Astrocyte of the cerebellum (primary cell): ENCODE data around the gene NWD2.
"Not testable (repeated sequence)": the region's sequence is repeated elsewhere in the genome, so short reads cannot be mapped to it uniquely, and the experiment has no call there.

Experiments used
- DNase-seq: peaks from one replicate; pipeline ENCODE4 v3.0.0-alpha.2; 2011; ENCODE audit warnings: low read depth
- H3K4me3 ChIP-seq: 2 replicates; pipeline ENCODE4 v1.5.1; 2011; ENCODE audit warnings: mild to moderate bottlenecking, low read depth, low read length, moderate library complexity
- in situ Hi-C: cut with HindIII; loops from 2 replicates; pipeline ENCODE4 v1.10.0; 2017; ENCODE audit warnings: low sequenced_read_pairs
- TF ChIP-seq, protein P1 (sequence below): IDR thresholded peaks from 2 replicates; pipeline ENCODE4 v1.5.1; 2012; ENCODE audit warnings: low read length, low read depth, moderate library complexity, mild to moderate bottlenecking; ENCODE audit errors: missing control alignments

NWD2 gene

DNA sequence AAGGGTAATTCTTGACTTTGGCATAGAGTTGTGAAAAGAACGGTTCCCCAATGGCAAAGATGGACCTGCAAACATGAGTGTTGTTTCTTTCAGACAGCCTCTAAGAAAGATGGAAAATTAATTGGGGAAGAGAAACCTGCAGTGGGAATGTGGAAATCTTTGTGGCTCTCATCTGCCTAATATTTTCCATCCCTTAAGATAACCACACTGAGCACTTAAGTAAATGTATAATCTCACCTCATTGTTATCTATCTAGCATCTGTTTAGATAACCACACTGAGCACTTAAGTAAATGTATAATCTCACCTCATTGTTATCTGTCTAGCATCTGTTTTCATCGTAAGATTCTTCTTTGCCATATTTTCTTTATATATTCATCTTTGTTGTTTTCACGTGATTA is 149.3 kb downstream of the NWD2 start:
- no peak for DNase-seq
- no peak overlapping the region for H3K4me3 ChIP-seq
- TF ChIP-seq, protein P1, sequence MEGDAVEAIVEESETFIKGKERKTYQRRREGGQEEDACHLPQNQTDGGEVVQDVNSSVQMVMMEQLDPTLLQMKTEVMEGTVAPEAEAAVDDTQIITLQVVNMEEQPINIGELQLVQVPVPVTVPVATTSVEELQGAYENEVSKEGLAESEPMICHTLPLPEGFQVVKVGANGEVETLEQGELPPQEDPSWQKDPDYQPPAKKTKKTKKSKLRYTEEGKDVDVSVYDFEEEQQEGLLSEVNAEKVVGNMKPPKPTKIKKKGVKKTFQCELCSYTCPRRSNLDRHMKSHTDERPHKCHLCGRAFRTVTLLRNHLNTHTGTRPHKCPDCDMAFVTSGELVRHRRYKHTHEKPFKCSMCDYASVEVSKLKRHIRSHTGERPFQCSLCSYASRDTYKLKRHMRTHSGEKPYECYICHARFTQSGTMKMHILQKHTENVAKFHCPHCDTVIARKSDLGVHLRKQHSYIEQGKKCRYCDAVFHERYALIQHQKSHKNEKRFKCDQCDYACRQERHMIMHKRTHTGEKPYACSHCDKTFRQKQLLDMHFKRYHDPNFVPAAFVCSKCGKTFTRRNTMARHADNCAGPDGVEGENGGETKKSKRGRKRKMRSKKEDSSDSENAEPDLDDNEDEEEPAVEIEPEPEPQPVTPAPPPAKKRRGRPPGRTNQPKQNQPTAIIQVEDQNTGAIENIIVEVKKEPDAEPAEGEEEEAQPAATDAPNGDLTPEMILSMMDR: no peak
- in situ Hi-C loops: no loop called here

DNA sequence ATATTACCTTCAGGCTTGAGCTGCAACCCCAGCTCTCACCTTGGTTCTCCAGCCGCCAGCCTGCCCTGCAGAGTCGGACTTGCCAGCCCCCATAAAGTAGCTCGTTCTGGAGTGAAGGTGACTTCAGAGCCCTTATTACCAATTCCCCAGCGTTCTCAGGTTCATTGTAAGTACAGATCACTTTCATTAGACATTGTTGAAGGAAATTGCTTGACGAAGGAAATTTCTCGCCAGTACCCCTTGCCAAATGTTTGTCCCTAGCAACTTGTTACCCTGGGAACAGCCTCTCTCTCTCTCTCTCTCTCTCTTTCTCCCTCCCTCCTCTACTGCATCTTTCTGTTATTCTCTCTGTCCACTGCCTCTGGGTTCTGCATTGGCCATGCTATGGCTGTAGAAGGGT is 153.0 kb downstream of the NWD2 start:
- in situ Hi-C loops: no loop called here
- no peak overlapping the region for H3K4me3 ChIP-seq
- DNase-seq: no peak
- TF ChIP-seq, protein P1: no peak

DNA sequence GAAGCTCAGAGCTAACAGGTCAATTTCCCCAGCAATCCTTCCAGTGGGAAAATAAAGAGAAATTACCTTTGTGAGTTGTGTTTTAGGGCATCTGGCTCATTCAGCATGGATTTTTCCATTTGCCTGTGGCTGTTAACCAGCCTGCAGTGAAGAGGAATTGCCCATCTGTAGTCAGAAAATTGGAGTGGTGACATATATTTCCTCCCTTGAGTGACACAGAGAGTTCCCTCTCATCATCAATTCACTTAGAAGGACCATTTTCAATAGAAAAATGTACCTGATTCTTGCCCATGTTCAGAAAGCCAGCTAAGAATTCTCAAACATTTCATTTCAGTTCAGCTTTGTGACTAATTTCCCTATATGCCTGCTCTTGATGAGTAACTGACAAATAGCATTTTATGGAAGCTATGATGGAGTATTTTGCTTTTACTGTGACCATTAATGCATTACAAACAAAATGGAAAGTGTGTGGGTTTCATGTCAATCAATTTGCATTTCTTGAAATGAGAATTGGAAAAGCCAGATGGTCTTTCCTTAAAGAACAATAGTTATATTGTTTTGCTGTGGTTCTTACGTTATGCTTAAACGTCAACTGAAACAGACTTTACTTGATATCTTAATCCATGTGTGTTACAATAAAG is 155.8 kb downstream of the NWD2 start:
- in situ Hi-C loops: no loop called here
- TF ChIP-seq, protein P1: no peak
- DNase-seq: no peak
- H3K4me3 ChIP-seq: no peak overlapping the region

DNA sequence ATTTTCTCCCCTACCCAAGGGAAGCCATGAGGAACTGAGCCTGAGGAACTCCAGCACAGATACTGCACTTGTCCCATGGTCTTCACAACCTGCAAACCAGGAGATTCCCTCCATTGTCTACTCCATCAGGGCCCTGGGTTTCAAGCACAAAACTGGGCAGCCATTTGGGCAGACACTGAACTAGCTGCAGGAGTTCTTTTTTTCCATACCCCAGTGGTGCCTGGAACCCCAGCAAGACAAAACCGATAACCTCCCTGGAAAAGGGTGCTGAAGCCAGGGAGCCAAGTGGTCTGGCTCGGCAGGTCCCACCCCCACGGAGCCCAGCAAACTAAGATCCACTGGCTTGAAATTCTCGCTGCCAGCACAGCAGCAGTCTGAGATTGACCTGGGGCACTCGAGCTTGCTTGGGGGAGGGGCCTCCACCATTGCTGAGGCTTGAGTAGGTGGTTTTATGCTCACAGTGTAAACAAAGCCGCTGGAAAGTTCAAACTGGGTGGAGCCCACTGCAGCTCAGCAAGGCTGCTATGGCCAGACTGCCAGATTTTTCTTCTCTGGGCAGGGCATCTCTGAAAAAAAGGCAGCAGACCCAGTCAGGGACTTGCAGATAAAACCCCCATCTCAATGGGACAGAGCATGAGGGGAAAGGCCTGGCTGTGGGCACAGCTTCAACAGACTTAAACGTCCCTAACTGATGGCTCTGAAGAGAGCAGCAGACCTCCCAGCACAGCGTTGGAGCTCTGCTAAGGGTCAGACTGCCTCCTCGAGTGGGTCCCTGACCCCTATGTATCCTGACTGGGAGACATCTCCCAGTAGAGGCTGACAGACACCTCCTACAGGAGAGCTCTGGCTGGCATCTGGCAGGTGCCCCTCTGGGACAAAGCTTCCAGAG is 163.6 kb downstream of the NWD2 start:
- H3K4me3 ChIP-seq, in situ Hi-C loops, DNase-seq: not testable (repeated sequence)

DNA sequence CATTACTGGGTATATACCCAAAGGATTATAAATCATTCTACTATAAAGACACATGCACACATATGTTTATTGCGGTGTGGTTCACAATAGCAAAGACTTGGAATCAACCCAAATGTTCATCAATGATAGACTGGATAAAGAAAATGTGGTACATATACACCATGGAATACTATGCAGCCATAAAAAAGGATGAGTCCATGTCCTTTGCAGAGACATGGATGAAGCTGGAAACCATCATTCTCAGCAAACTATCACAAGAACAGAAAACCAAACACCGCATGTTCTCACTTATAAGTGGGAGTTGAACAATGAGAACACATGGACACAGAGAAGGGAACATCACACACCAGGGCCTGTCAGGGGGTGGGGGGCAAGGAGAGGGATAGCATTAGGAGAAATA is 169.1 kb downstream of the NWD2 start:
- DNase-seq, in situ Hi-C loops: not testable (repeated sequence)

DNA sequence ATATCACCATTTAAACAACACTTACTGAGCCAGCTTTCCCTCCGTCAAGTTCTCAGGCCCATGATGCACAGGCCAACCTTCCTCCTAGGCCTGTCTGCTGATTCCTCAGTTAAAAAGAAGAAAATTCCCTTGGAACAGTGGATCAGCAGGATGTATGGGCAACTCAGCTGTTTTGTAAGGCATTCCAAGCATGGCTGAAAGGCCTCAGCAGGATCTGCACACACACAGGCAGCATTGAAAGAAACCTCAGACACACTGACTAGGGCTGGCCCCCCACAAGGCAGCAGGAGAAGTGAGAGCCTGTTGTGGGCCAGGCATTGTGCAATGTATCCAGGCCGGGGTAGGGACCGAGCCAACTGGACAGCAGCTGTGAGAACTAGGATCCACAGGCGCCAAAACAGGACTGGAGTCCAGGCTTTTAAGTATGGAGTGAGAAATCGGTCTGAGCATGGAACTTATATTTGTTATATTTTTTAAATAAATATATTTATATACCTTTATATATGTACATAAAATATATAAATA is 171.4 kb downstream of the NWD2 start:
- in situ Hi-C loops: no loop called here
- DNase-seq: no peak
- no peak overlapping the region for H3K4me3 ChIP-seq
- TF ChIP-seq, protein P1: no peak

More for the DNA sequence above, 169.1 kb downstream of the NWD2 start:
- not testable (repeated sequence) for H3K4me3 ChIP-seq

GRCh38 chr4:37421614-37422013 is 177.1 kb downstream of the NWD2 start:
- no peak overlapping the region for H3K4me3 ChIP-seq
- DNase-seq: no peak
- in situ Hi-C loops: no loop called here
- TF ChIP-seq, protein P1: no peak
